Measurements from ENCODE around the gene AHDC1.

The AHDC1 gene

DNA sequence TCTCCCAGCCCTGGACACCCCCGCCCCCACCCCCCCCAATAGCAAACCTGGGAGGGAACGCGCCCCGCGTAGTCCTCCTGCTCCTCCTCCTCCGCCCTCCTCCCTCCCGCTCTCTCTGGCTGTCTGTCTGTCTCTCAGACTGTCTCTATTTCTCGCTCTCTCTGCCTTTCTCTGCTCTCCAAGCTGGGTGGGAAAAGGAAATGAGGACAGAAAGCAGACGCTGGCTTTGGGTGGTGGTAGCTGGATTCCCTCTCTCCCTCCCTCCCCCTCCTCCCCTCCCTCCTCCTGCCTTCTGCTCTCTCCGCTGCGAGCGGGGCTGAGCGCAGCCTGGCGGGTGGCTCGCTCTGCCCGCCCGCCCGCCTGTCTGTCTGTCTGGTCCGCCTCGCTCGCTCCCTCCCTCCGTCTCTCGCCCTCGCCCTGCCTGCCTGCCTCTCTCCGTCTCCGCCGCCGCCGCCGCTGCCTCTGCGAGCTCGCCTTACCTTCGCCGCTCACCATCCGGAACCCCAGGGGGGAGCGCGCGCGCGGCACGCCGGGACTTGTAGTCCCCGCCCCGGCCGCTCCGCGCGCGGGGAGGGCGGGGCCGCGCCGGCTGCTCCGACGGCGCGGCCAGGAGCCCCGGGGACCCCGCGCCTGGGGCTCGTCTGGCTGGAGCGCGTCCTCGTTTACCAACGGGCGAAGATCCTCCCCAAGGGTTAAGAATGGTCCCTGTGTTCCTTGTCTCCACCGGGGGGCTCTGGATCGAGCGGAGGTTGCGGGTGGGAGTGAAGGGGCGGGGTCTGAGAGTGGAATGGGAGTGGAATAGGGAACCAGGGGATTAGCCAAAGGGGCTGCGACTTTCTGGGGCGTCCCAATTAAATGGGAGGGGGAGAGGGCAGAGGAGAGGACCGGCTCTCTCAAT is at the start of gene AHDC1 (continued):
- TF ChIP-seq, protein P1, sequence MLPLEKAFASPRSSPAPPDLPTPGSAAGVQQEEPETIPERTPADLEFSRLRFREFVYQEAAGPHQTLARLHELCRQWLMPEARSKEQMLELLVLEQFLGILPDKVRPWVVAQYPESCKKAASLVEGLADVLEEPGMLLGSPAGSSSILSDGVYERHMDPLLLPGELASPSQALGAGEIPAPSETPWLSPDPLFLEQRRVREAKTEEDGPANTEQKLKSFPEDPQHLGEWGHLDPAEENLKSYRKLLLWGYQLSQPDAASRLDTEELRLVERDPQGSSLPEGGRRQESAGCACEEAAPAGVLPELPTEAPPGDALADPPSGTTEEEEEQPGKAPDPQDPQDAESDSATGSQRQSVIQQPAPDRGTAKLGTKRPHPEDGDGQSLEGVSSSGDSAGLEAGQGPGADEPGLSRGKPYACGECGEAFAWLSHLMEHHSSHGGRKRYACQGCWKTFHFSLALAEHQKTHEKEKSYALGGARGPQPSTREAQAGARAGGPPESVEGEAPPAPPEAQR (tag by site-specific recombination; IDR thresholded peaks at IDR 0.05) = no peak
- no peak for TF ChIP-seq BCL11A (tag by site-specific recombination; IDR thresholded peaks at IDR 0.05; ENCODE audit: low read depth)
- no peak for TF ChIP-seq ZNF292 (tag by site-specific recombination; IDR thresholded peaks at IDR 0.05; ENCODE audit: borderline replicate concordance, low read depth)
- TF ChIP-seq, protein P2, sequence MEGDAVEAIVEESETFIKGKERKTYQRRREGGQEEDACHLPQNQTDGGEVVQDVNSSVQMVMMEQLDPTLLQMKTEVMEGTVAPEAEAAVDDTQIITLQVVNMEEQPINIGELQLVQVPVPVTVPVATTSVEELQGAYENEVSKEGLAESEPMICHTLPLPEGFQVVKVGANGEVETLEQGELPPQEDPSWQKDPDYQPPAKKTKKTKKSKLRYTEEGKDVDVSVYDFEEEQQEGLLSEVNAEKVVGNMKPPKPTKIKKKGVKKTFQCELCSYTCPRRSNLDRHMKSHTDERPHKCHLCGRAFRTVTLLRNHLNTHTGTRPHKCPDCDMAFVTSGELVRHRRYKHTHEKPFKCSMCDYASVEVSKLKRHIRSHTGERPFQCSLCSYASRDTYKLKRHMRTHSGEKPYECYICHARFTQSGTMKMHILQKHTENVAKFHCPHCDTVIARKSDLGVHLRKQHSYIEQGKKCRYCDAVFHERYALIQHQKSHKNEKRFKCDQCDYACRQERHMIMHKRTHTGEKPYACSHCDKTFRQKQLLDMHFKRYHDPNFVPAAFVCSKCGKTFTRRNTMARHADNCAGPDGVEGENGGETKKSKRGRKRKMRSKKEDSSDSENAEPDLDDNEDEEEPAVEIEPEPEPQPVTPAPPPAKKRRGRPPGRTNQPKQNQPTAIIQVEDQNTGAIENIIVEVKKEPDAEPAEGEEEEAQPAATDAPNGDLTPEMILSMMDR (tag by site-specific recombination; IDR thresholded peaks at IDR 0.05) = 0 out of 2 replicates have a peak, but pooled peaks have one; percentile 19
- no peak for TF ChIP-seq TRIM28 (IDR thresholded peaks at IDR 0.05; ENCODE audit: borderline replicate concordance, low read length)
- TF ChIP-seq ZNF394 (tag by site-specific recombination; IDR thresholded peaks at IDR 0.05; ENCODE audit: borderline replicate concordance) = no peak
- peak; percentile 68; the same call in 1 of the 2 replicates for TF ChIP-seq SP7 (tag by site-specific recombination; IDR thresholded peaks at IDR 0.05)
- TF ChIP-seq ZNF324 (tag by site-specific recombination; IDR thresholded peaks at IDR 0.05) = peak; percentile 47; the same call in 1 of the 2 replicates
- TF ChIP-seq ZFHX2 (tag by site-specific recombination; conservative IDR thresholded peaks at IDR 0.05) = peak; percentile 66
- no peak for TF ChIP-seq MZF1 (tag by site-specific recombination; IDR thresholded peaks at IDR 0.05; ENCODE audit: borderline replicate concordance)
- TF ChIP-seq RBAK (tag by site-specific recombination; IDR thresholded peaks at IDR 0.05) = no peak
- no peak for TF ChIP-seq ZNF211 (tag by site-specific recombination; IDR thresholded peaks at IDR 0.05; ENCODE audit: low read depth)
- TF ChIP-seq, protein P3, sequence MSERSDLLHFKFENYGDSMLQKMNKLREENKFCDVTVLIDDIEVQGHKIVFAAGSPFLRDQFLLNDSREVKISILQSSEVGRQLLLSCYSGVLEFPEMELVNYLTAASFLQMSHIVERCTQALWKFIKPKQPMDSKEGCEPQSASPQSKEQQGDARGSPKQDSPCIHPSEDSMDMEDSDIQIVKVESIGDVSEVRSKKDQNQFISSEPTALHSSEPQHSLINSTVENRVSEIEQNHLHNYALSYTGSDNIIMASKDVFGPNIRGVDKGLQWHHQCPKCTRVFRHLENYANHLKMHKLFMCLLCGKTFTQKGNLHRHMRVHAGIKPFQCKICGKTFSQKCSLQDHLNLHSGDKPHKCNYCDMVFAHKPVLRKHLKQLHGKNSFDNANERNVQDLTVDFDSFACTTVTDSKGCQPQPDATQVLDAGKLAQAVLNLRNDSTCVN (tag by site-specific recombination; optimal IDR thresholded peaks at IDR 0.05) = peak; percentile 90
- peak; percentile 30; the same call in 1 of the 2 replicates for TF ChIP-seq ZNF843 (tag by site-specific recombination; IDR thresholded peaks at IDR 0.05)
- no peak for TF ChIP-seq ZNF133 (tag by site-specific recombination; IDR thresholded peaks at IDR 0.05)
- no peak for TF ChIP-seq SCRT1 (tag by site-specific recombination; IDR thresholded peaks at IDR 0.05; ENCODE audit: borderline replicate concordance)
- TF ChIP-seq OVOL3 (tag by site-specific recombination; IDR thresholded peaks at IDR 0.05) = no peak
- peak; percentile 92 for TF ChIP-seq ZSCAN30 (tag by site-specific recombination; IDR thresholded peaks at IDR 0.05)
- TF ChIP-seq ZNF157 (tag by site-specific recombination; IDR thresholded peaks at IDR 0.05) = no peak
- TF ChIP-seq, protein P4, sequence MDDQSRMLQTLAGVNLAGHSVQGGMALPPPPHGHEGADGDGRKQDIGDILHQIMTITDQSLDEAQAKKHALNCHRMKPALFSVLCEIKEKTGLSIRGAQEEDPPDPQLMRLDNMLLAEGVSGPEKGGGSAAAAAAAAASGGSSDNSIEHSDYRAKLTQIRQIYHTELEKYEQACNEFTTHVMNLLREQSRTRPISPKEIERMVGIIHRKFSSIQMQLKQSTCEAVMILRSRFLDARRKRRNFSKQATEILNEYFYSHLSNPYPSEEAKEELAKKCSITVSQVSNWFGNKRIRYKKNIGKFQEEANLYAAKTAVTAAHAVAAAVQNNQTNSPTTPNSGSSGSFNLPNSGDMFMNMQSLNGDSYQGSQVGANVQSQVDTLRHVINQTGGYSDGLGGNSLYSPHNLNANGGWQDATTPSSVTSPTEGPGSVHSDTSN (CRISPR knock-in tag; IDR thresholded peaks at IDR 0.05) = no peak
- TF ChIP-seq ZNF610 (tag by site-specific recombination; IDR thresholded peaks at IDR 0.05; ENCODE audit: borderline replicate concordance) = peak; percentile 97
- no peak for TF ChIP-seq ZNF19 (tag by site-specific recombination; IDR thresholded peaks at IDR 0.05; ENCODE audit: low read depth)
- no peak for TF ChIP-seq ZNF624 (tag by site-specific recombination; IDR thresholded peaks at IDR 0.05)
- peak; percentile 40; the same call in 1 of the 2 replicates for TF ChIP-seq ZNF596 (tag by site-specific recombination; IDR thresholded peaks at IDR 0.05)
- TF ChIP-seq ZNF510 (tag by site-specific recombination; IDR thresholded peaks at IDR 0.05; ENCODE audit: insufficient replicate concordance) = no peak
- peak; percentile 41; the same call in 1 of the 2 replicates for TF ChIP-seq ZFP69B (tag by site-specific recombination; IDR thresholded peaks at IDR 0.05)
- TF ChIP-seq ZNF146 (tag by site-specific recombination; IDR thresholded peaks at IDR 0.05) = no peak
- no peak for TF ChIP-seq ZNF302 (tag by site-specific recombination; IDR thresholded peaks at IDR 0.05; ENCODE audit: low read depth)
- TF ChIP-seq ZNF184 (tag by site-specific recombination; IDR thresholded peaks at IDR 0.05) = no peak
- TF ChIP-seq EGR2 (tag by site-specific recombination; IDR thresholded peaks at IDR 0.05; ENCODE audit: low read depth) = peak; percentile 80
- TF ChIP-seq, protein P5, sequence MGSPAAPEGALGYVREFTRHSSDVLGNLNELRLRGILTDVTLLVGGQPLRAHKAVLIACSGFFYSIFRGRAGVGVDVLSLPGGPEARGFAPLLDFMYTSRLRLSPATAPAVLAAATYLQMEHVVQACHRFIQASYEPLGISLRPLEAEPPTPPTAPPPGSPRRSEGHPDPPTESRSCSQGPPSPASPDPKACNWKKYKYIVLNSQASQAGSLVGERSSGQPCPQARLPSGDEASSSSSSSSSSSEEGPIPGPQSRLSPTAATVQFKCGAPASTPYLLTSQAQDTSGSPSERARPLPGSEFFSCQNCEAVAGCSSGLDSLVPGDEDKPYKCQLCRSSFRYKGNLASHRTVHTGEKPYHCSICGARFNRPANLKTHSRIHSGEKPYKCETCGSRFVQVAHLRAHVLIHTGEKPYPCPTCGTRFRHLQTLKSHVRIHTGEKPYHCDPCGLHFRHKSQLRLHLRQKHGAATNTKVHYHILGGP (tag by site-specific recombination; IDR thresholded peaks at IDR 0.05) = no peak
- TF ChIP-seq ZFP3 (tag by site-specific recombination; IDR thresholded peaks at IDR 0.05; ENCODE audit: low read depth) = no peak
- TF ChIP-seq ZNF830 (tag by site-specific recombination; IDR thresholded peaks at IDR 0.05; ENCODE audit: low read depth) = no peak
- peak; percentile 75 for TF ChIP-seq PRDM1 (tag by site-specific recombination; IDR thresholded peaks at IDR 0.05)
